Measurements from ENCODE around the gene TNFRSF21.
A peak's percentile ranks its signal among the peaks of the same experiment; 100 is the strongest.
"Not testable (repeated sequence)": the region's sequence is repeated elsewhere in the genome, so short reads cannot be mapped to it uniquely, and the experiment has no call there.

The TNFRSF21 gene

DNA sequence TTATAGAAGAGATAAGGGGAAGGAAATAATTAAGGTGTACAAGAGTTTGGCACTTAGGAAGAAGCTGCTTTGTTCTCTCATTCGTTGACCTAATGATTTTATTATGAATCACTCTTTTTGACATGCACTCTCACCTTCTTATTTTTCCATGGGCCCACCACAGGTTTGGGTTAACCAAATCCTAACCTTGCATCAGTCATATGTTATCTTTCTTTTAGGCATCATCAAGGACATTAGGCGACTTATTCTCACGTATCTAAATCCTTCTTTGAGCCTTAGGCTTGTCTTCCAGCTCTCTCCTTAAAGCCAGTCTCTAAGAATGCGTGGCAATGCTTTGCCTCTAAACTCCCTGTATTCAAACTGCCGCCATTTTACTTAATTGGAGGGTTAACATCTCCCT, 58.3 kb downstream of the TNFRSF21 start:
- no peak for DNase-seq (ENCODE audit: low spot score)

- no peak for DNase-seq (ENCODE audit: low spot score)
These were observed 59.4 kb downstream of the TNFRSF21 start for GRCh38 chr6:47250302-47250701.

DNA sequence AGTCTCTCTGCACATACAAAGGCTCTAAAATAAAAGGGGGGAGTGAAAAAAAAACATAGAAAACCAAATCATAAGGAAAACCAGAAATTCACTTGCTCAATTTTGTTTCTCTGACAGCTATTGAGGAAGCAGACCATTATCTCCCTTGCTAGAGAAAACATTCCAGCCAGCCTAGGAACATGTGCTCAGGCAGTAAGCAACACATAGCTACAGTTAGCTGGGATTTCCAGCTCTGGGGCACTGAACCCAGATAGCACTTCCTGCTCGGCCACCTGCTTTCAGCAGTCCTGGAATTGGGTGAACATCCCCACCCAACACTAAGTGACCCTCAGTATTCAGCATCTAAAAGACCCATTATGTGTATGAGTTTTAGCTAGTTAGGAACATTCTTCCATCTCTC, 61.3 kb downstream of the TNFRSF21 start:
- no peak for DNase-seq (ENCODE audit: low spot score)

DNA sequence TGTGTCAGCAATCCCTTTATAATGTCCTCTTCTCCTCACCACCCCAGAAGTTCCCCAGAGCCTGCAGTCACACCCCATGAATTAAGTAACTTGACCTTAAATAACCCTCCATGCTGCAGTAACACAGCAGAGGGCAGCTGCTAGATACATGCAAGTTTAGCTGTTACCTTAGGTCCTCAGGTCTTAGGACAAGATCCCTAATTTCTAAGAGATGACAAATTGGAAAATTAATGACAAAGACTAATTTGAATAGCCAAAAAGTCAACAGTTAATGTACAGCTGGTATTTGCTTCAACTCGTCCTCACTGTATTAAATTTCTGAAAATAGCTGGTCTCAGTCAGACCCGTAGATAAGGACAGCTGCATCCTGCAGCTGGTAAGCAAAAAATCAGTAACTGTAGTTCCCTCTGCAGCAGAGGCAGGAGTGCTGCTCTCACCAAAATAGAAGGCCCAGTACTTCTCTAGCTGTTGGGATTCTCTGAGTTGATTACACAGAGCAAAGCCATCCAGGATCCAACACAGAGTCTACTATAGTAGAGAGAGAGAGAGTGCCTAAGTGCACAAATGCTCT, 62.4 kb downstream of the TNFRSF21 start:
- DNase-seq (ENCODE audit: low spot score): no peak

DNA sequence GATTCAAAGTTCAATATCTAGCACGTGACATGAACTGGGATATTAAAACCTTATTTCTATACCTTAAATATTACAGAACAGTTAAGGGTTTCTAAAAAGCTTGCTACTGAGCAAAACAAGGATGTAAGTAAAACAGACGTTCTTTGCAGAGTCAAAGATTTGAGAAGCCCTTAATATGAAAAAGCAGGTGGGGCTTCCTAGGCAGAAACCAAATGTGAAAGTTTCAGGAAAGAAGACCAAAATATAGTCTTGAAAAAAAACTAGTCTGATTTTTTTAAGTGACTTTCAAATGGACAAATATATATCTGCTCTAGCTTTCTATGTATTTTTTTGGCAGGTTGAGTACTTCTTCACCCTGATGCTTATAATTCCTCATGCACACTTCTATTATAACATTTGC, 63.2 kb downstream of the TNFRSF21 start:
- no peak for DNase-seq (ENCODE audit: low spot score)

GRCh38 chr6:47245745-47246371, 63.8 kb downstream of the TNFRSF21 start:
- DNase-seq (ENCODE audit: low spot score): no peak

DNA sequence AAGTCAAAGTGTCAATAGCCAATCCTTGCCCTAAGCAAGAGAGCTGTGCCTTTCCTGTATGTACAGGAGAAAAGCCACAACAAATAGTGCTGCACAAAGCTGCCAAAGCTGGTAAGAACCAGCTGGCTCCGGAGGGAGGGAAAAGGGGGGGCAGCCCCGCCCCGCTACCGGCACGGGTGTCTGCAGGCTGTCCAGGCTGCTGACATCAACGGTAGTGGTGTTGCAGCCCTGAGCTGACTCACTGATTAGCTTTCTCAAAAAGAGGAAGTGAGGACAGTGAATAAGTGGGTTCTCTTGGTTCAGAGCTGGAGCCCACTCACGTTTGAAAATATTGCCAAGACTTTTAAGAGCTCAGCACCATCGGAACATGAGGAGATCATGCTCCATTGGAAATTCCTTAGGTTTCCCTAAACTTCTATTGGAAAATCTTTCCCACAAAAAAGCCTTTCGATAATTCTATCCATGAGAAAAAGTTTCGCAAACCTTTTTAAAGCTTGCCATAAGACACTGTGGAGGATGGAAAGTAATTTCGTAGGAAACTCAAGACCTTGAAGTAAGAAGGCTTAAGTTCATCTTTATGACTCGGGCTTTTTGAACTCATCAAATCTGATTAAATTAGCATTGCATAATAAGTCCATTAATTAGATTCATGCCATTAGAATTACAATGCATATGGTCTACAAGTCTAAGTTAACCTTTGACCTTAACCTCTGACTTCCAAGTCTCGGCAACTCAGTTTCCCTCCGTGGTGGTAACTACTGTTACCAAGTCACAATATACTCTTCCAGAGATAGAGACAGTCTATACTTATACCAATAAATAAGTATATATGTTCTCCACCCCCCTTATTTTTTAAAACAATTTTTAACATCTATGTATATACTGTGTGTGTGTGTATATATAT, 67.0 kb downstream of the TNFRSF21 start:
- peak; percentile 58 for DNase-seq (ENCODE audit: low spot score)

GRCh38 chr6:47241742-47242482, 67.8 kb downstream of the TNFRSF21 start:
- no peak for DNase-seq (ENCODE audit: low spot score)

DNA sequence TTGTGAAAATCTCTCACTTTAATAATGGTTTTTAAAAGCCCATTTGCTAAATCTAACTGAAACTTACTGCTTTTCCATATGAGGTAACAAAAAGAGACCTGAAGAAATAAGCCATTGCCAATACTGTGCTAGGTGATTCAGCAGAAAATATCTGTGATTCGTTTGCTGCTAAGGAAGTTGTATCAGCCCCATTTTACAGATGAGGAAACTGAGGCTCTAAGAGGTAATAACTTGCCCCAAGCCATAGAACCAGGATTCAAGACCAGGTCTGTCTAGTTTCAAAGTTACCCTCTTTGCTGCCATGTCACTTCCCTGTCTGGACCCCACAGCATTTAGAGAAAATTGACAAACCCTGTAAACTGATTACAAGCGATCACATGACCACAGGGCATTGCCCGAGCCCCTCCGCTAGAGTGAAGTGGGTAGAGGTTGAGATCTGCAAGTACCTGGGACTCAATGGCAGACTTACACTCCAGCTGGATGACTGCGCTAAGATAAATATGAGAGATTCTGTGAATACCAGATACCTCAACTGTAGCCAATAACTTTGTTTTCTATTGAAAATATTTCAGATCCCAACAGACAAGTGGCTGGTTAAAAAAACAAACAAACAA, 69.3 kb downstream of the TNFRSF21 start:
- no peak for DNase-seq (ENCODE audit: low spot score)

DNA sequence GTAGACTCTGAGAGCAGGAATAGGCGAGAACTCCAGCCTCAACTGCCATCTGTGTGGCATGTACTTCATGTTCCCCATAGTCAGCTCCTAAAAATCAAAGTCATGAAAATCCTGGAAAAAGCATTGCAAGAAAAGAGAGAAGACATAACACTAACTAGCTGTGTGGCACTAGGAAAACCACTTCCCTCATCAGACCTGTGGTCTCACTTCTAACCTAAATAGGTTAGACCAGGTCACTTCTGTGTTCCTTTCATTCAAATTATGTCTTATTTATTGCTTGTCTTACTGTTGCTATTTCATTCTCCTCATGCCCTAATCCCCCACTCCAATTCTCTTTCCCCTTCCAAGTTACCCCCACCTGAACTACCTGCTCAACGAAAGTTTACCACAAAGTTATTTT, 70.2 kb downstream of the TNFRSF21 start:
- no peak for DNase-seq (ENCODE audit: low spot score)

GRCh38 chr6:47238456-47238995, 71.2 kb downstream of the TNFRSF21 start:
- peak; percentile 22 for DNase-seq (ENCODE audit: low spot score)

DNA sequence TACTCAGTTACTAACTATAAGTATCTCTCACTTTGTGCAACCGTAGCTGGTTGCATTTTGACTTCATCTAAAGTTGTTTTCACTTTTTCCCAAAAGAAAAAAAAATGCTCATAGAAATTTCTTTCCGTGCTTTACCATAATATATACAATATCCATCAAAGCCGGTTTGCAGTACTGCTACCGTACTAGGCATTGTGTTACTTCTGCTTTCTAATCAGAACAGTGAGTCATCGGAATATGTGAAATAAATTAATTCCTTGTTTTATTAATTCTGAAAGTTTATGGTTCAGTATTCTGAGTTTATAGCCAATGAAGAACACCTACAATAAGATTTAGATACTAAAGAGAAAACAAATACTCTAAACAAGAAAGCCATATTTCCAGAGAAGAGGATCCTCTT, 72.5 kb downstream of the TNFRSF21 start:
- no peak for DNase-seq (ENCODE audit: low spot score)

DNA sequence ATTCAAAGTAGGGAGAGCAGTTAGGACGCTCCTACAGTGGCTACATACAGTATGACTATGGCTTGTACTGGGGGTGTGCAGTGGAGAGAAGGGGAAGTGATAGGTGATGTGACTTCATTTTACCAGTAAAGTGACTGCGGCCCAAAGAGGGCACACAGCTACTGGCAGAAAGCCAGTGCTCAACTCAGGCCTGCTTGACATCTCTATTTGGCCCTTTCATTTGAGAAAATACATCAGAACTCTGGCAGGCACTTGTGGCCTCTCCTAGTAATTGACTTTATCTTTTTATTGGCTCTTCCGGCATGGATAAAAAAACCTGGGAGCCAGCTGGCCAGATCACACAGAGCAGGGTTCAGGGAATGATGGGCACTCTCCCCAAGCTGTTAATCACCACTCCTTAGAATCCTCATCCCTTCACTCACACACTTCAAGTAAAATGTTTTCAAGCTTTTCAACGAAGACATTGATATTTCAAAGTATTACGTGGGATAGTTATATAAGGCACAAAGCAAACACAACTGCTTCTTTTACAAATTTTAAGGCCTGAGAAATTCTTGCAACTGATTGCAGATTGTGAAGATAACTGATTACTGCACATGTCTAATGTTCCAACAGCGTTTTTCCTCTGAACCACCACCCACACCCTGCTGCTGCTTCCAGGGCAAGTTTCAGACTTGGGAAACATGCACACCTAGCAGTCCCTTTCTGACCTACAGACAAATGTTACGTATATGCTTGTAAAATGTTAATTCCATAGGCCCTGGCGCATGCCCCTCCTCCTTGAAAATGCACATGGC, 73.5 kb downstream of the TNFRSF21 start:
- DNase-seq (ENCODE audit: low spot score): peak; percentile 38

DNA sequence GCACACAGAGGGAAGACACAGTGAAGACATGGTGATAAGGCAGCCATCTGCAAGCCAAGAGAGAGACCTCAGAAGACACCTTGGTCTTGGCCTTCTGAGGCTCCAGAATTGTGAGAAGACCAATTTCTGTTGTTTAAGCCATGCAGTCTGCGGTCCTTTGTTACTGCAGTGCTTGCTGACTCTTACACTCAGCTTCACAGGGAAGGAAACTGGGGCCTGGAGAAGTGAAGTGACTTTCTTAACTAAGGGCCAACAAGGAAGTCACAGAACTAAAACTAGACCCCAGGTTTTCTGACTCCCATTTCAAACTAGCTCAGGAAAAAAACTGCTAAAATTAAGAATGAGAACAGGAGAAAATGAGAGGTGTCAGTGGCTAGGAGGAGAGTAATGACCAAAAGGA, 74.3 kb downstream of the TNFRSF21 start:
- DNase-seq (ENCODE audit: low spot score): no peak

GRCh38 chr6:47234266-47234933, 75.3 kb downstream of the TNFRSF21 start:
- no peak for DNase-seq (ENCODE audit: low spot score)

- no peak for DNase-seq (ENCODE audit: low spot score)
These were observed 78.6 kb downstream of the TNFRSF21 start for GRCh38 chr6:47231151-47231550.

GRCh38 chr6:47230579-47230978, 79.1 kb downstream of the TNFRSF21 start:
- DNase-seq (ENCODE audit: low spot score): peak; percentile 22

- DNase-seq (ENCODE audit: low spot score): no peak
These were observed 80.5 kb downstream of the TNFRSF21 start for GRCh38 chr6:47229255-47229654.

DNA sequence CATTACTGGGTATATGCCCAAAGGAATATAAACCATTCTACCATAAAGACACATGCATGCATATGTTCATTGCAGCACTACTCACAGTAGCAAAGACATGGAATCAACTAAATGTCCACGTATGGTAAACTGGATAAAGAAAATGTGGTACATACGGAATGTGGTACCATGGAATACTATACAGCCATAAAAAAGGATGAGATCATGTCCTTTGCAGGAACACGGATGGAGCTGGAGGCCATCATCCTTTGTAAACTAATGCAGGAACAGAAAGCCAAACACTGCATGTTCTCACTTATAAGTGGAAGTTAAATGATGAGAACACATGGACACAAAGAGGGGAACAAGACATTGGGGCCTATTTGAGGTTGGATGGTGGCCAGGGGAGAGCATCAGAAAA, 81.6 kb downstream of the TNFRSF21 start:
- DNase-seq (ENCODE audit: low spot score): not testable (repeated sequence)

GRCh38 chr6:47223251-47223650, 86.5 kb downstream of the TNFRSF21 start:
- DNase-seq (ENCODE audit: low spot score): not testable (repeated sequence)
